GM18511 (cell line): ENCODE measurements around the gene RSPRY1.
"Not testable (repeated sequence)": the region's sequence is repeated elsewhere in the genome, so short reads cannot be mapped to it uniquely, and the experiment has no call there.

ENCODE experiments used
- ATAC-seq: cut with Tn5 transposase; IDR thresholded peaks from one replicate; pipeline ENCODE4 v1.9.1; 2021; ENCODE audit warnings: mild to moderate bottlenecking, moderate library complexity; ENCODE audit not compliant: unreplicated experiment

Gene RSPRY1

GRCh38 chr16:57252148-57252721 lies 66.1 kb downstream of the RSPRY1 start:
- no peak for ATAC-seq

GRCh38 chr16:57253466-57253865 lies 67.3 kb downstream of the RSPRY1 start:
- ATAC-seq = no peak

- no peak for ATAC-seq
Observed at GRCh38 chr16:57255686-57256415, 69.7 kb downstream of the RSPRY1 start.

DNA sequence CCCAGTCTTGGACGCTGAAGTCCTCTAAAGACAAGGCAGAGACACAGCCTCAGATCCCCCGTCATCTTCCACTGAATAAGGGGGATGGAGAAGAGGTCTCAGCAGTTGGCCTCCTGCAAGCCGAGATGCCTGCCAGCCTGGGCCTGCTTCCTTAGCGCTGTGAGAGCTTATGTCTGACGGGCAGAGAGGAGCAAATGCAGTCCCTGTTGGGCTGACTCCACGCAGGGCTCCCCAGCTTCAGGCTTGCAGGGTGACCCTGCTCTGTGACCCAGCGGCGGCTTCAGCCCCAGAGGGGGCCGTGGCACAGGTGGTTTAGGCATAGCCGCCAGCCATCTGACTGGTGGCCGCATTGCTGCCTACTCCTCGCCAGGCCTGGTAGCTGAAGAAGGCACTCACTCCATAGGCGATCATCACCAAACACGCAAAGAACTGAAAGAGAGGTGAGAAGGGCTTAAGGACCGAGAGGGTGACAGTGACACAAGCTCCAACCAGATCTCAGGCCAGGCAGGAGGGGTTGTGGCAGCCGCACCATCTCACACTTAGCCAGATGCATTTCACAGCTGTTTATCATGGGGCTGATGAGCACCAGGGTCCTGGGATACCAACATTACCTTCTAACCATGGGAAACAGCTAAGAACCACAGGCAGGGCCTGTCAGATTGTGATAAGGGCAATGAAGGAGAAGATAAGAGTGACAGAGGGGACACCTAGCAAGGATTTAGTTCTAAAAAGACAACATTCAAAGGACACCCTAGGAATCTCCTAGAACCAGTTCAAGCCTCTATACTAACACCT lies 70.7 kb downstream of the RSPRY1 start:
- no peak for ATAC-seq

GRCh38 chr16:57257455-57258070 lies 71.4 kb downstream of the RSPRY1 start:
- no peak for ATAC-seq

DNA sequence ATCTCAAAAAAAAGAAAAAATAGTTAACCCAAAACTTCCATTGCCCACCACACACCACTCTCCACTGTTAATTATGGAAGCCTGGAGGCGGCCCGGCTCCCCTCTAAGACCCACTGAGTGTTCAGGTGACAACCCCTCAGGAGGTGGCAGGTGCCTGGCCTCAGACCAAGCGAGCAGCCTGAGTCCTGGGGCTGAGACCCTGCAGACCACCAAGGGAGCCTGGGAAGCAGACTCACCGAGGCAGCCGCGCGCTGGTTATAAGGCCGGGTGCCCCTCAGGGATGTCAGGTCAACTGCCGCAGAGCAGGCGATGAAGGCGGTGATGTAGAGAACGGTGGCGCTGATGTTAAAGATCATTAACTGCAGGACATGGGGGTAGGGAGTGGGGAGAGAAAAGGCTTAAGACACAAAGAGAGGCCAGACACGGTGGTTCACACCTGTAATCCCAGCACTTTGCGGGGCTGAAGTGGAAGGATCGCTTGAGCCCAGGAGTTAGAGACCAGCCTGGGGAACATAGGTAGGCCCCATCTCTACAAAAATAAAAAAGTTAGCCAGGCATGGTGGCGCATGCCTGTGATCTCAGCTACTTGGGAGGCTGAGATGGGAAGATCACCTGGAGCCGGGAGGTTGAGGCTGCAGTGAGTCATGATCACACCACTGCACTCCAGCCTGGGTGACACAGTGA lies 72.2 kb downstream of the RSPRY1 start:
- no peak for ATAC-seq

DNA sequence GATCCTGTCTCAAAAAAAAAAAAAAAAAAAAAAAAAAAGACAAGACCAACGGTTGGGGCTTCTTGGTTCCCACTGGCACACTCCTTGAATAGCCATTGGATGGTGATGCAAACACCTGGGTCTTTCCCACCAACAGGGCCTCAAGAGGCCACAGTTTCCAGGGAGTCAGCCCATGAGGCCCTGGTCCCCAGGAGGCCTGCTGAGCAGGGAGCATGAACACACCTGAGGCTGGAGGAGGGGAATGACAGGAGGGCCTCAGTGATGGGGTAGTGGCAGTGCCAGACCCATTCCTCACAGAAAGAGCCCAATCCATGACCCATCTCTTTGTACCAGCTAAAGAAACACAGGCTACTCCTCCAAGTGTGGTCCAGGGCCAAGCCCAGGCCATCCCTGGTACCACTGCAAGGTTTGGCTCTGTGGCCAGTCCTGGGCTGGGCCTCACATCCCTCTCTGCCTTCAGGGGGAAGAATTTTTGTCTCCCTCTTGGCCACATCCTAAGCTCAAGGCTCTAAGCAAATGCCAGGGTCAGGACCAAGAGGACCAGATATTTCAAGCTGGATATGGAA lies 72.9 kb downstream of the RSPRY1 start:
- ATAC-seq = no peak

GRCh38 chr16:57260294-57260929 lies 74.3 kb downstream of the RSPRY1 start:
- ATAC-seq = no peak

GRCh38 chr16:57261806-57262205 lies 75.7 kb downstream of the RSPRY1 start:
- no peak for ATAC-seq

- ATAC-seq = no peak
Observed at GRCh38 chr16:57262841-57263540, 76.9 kb downstream of the RSPRY1 start.

GRCh38 chr16:57263541-57264351 lies 77.6 kb downstream of the RSPRY1 start:
- no peak for ATAC-seq

- ATAC-seq = no peak
Observed at GRCh38 chr16:57264381-57264780, 78.3 kb downstream of the RSPRY1 start.

DNA sequence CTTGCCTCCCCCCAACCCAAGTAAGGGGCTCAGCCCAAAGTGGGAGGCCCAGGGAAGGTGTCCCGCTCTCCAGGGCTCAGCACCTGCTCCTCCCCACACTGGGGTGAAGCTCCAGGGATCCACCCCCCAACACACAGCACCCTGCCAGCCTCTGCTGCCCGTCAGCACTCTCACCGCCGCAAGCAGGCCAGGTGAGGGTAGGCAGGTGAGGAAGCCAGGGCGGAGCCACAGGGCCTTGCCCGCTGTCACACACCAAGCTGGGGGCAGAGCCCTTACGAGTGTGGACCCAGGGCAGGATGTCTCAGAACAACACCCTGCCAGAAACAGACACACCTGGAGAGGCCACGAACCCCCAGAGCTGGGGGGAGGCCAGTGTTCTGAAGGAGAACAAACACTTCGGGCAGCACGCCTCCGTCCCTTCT lies 78.8 kb downstream of the RSPRY1 start:
- ATAC-seq = no peak

DNA sequence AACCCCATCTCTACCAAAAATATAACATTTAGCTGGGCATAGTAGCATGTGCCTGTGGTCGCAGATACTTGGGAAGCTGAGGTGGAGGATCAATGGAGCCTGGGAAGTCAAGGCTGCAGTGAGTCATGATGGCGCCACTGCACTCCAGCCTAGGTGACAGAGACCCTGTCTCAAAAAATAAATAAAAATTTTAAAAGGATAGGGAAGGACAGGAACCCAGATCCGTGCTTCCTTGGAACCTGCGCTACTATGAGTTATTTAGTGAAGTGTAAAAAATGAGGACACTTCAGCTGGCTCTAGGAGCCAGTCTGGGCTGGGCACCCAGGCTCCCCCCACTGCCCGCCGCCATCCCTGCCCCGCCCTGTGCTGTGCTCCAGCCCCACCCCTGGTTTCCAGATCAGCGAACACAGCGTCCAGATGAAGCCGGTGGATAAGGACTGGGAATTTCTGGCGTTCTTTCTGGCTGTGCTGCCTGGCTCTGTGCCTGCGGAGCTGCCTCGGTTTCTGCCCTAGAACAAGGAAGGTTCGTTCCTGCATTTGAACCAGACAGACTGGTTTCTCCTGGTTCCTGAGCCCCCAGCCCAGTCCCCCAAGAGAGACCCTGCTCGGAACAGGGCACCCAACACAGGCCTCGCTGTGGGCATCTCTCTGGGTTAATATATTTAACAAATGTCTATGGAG lies 79.9 kb downstream of the RSPRY1 start:
- no peak for ATAC-seq

DNA sequence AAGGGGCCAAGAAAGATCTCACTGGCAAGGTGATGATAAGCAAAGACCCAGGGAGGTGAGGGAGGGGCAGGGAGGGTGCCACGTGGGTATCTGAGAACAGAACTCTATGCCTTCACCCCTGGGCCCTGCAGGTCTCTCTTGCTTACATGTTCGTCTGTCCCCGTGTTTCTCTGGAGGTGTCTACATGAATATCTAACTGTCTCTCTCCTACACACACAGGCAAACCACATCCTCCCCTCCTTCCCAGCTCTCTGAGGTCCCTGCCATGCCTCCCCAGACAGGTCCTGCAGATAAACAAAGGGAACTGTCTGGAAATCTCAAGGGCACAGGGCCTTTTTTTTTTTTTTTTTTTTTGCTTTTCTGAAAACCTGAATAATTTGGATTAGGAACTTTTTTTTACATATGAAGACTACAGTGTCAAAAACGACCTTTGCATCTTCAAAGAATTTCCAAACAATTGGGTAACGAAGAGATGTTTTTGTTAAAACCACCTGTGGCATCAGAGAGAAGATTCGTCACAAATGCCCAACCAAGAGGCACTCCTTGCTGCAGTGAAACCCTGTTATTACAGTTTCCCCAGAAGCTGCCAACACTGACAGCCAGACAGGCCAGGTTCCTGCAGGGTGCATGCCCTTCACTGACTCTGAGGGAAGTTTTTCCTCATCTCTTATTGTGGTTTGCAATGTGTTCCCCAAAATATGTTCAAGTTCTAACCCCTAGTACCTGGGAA lies 80.6 kb downstream of the RSPRY1 start:
- ATAC-seq = no peak

GRCh38 chr16:57267343-57267742 lies 81.2 kb downstream of the RSPRY1 start:
- ATAC-seq = not testable (repeated sequence)
